ENCODE data around the gene MMP21.

- no peak for TF ChIP-seq EZH2 (IDR thresholded peaks at IDR 0.05; ENCODE audit: insufficient read depth, poor library complexity, severe bottlenecking)
- no peak for TF ChIP-seq EZH2phosphoT487 (IDR thresholded peaks at IDR 0.05; ENCODE audit: insufficient read depth, low read depth)
These were observed 20.1 kb upstream of the MMP21 start for GRCh38 chr10:125795637-125796190.
